GM23338 (cell line): ENCODE results near the gene ITGB7. TPM values are rescaled to one million over a fixed set of nuclear protein-coding genes. Genes with fewer than 3 reads are reported as not detected.

Source experiments
- ATAC-seq: fragments of 200-7000 bp; cut with Tn5 transposase; 3 replicates; pipeline ENCODE4 v1.9.1; 2020
- DNase-seq: peaks from one replicate; pipeline ENCODE4 v3.0.0-alpha.2; 2015; ENCODE audit warnings: low spot score
- H2AFZ ChIP-seq: fragments of 200-600 bp; sonication (generic); 2 replicates; pipeline ENCODE4 v1.8.0; 2016; ENCODE audit warnings: antibody characterized with exemption, mild to moderate bottlenecking, moderate library complexity
- H3F3A ChIP-seq: fragments of 200-600 bp; sonication (generic); replicated peaks from 2 replicates; pipeline ENCODE4 v1.8.0; 2017; ENCODE audit warnings: antibody characterized with exemption, mixed run types, low read depth
- H3K27ac ChIP-seq: fragments of 200-600 bp; sonication (generic); 2 replicates; pipeline ENCODE4 v1.6.1; 2016; ENCODE audit warnings: low read depth
- H3K27me3 ChIP-seq: fragments of 200-600 bp; sonication (generic); 2 replicates; pipeline ENCODE4 v1.8.0; 2016; ENCODE audit warnings: mild to moderate bottlenecking, mixed run types, moderate library complexity; ENCODE audit not compliant: insufficient read depth
- H3K36me3 ChIP-seq: fragments of 200-600 bp; sonication (generic); 2 replicates; pipeline ENCODE4 v1.8.0; 2016; ENCODE audit warnings: mild to moderate bottlenecking; ENCODE audit not compliant: insufficient read depth
- H3K4me1 ChIP-seq: fragments of 200-600 bp; sonication (generic); 2 replicates; pipeline ENCODE4 v1.8.0; 2016; ENCODE audit warnings: mild to moderate bottlenecking, moderate library complexity; ENCODE audit not compliant: insufficient read depth
- H3K4me2 ChIP-seq: fragments of 200-600 bp; sonication (generic); 2 replicates; pipeline ENCODE4 v1.7.1; 2017; ENCODE audit warnings: mixed run types
- H3K4me3 ChIP-seq: fragments of 200-600 bp; sonication (generic); 2 replicates; pipeline ENCODE4 v1.6.1; 2016; ENCODE audit warnings: mixed run types
- H3K79me2 ChIP-seq: fragments of 200-600 bp; sonication (generic); replicated peaks from 2 replicates; pipeline ENCODE4 v1.8.0; 2017; ENCODE audit warnings: mild to moderate bottlenecking; ENCODE audit not compliant: insufficient read depth
- H3K9me2 ChIP-seq: fragments of 200-600 bp; sonication (generic); 2 replicates; pipeline ENCODE4 v1.8.0; 2017; ENCODE audit not compliant: insufficient read depth
- H4K20me1 ChIP-seq: fragments of 200-600 bp; sonication (generic); replicated peaks from 2 replicates; pipeline ENCODE4 v1.8.0; 2017; ENCODE audit warnings: mild to moderate bottlenecking; ENCODE audit not compliant: insufficient read depth
- H3K27ac Mint-ChIP-seq: 2 replicates; pipeline ENCODE4 v1.8.0; 2020; ENCODE audit warnings: inconsistent platforms, mild to moderate bottlenecking, moderate library complexity, mixed read lengths
- H3K27me3 Mint-ChIP-seq: 3 replicates; pipeline ENCODE4 v1.8.0; 2022; ENCODE audit warnings: low read depth, mild to moderate bottlenecking, moderate library complexity, mixed read lengths, inconsistent platforms; ENCODE audit not compliant: insufficient read depth, poor library complexity
- H3K36me3 Mint-ChIP-seq: 3 replicates; pipeline ENCODE4 v1.8.0; 2021; ENCODE audit warnings: low read depth, mild to moderate bottlenecking, inconsistent platforms, moderate library complexity, mixed read lengths
- H3K4me1 Mint-ChIP-seq: 3 replicates; pipeline ENCODE4 v1.8.0; 2020; ENCODE audit warnings: mild to moderate bottlenecking, inconsistent platforms, mixed read lengths
- H3K4me3 Mint-ChIP-seq: 3 replicates; pipeline ENCODE4 v1.8.0; 2021; ENCODE audit warnings: moderate library complexity, mild to moderate bottlenecking, inconsistent platforms, mixed read lengths
- H3K9me3 Mint-ChIP-seq: 3 replicates; pipeline ENCODE4 v1.8.0; 2020; ENCODE audit warnings: moderate library complexity, mild to moderate bottlenecking, inconsistent platforms, mixed read lengths
- EZH2phosphoT487 ChIP-seq: fragments of 200-600 bp; sonication (generic); IDR thresholded peaks from one replicate; pipeline ENCODE4 v1.8.1; 2018; ENCODE audit warnings: antibody characterized with exemption; ENCODE audit not compliant: unreplicated experiment
- JUNB ChIP-seq: IDR thresholded peaks from one replicate; pipeline ENCODE4 v1.6.1; 2016; ENCODE audit warnings: antibody characterized with exemption; ENCODE audit not compliant: unreplicated experiment
- ZNF462 ChIP-seq: fragments of 250-450 bp; sonication (Bioruptor Pico); IDR thresholded peaks from 2 replicates; pipeline ENCODE4 v1.5.0; 2020; ENCODE audit warnings: mild to moderate bottlenecking, moderate library complexity
- polyA plus RNA-seq: library from polyadenylated mRNA; unstranded; fragments of >200 nt; fragmentation: Nextera tagmentation; extraction: Ambion mirVana; gene quantifications from 2 replicates; pipeline ENCODE4 v1.2.1, GENCODE V29; 2016
- total RNA-seq: library from RNA; depleted of rRNA; stranded (reverse); fragments of >200 nt; shearing (Covaris generic); gene quantifications from 2 replicates; pipeline ENCODE4 v1.2.3, GENCODE V29; 2014
- TF ChIP-seq, protein P1 (sequence below): IDR thresholded peaks from one replicate; pipeline ENCODE4 v1.6.1; 2018; ENCODE audit warnings: antibody characterized with exemption; ENCODE audit not compliant: unreplicated experiment

ITGB7 gene
- total and polyA plus RNA-seq, 2 experiments from 2014 or later, result 0.32 TPM; not detected in 1

GRCh38 chr12:53152390-53152789 is 54.7 kb downstream of the ITGB7 start:
- Histone ChIP-seq H4K20me1 (no peaks in the 10 kb centered on the region), H3K79me2 (no peaks in the 10 kb centered on the region), H3K27ac (no peak overlapping the region), H3K4me2 (no peak overlapping the region), H2AFZ (no peak overlapping the region), H3K4me3 (no peak overlapping the region), H3K4me1 (0 out of 2 replicates have a peak, but pooled peaks cover 2% of the 10 kb centered on the region), H3K27me3 (peaks cover 3% of the 10 kb centered on the region; the same call in 1 of the 2 replicates), H3K36me3 (no peaks in the 10 kb centered on the region), H3F3A (peaks cover 6% of the 10 kb centered on the region), H3K9me2 (no peaks in the 10 kb centered on the region)
- Mint-ChIP-seq H3K27me3 (no peaks in the 10 kb centered on the region), H3K36me3 (no peaks in the 10 kb centered on the region), H3K27ac (no peak overlapping the region), H3K4me1 (peaks cover 3% of the 10 kb centered on the region; the same call in 1 of the 3 replicates), H3K4me3 (no peak overlapping the region), H3K9me3 (no peaks in the 10 kb centered on the region)
- no peak for DNase-seq
- ATAC-seq, result no peak
- no peak for TF ChIP-seq ZNF462 (CRISPR knock-in tag)
- TF ChIP-seq, protein P1, sequence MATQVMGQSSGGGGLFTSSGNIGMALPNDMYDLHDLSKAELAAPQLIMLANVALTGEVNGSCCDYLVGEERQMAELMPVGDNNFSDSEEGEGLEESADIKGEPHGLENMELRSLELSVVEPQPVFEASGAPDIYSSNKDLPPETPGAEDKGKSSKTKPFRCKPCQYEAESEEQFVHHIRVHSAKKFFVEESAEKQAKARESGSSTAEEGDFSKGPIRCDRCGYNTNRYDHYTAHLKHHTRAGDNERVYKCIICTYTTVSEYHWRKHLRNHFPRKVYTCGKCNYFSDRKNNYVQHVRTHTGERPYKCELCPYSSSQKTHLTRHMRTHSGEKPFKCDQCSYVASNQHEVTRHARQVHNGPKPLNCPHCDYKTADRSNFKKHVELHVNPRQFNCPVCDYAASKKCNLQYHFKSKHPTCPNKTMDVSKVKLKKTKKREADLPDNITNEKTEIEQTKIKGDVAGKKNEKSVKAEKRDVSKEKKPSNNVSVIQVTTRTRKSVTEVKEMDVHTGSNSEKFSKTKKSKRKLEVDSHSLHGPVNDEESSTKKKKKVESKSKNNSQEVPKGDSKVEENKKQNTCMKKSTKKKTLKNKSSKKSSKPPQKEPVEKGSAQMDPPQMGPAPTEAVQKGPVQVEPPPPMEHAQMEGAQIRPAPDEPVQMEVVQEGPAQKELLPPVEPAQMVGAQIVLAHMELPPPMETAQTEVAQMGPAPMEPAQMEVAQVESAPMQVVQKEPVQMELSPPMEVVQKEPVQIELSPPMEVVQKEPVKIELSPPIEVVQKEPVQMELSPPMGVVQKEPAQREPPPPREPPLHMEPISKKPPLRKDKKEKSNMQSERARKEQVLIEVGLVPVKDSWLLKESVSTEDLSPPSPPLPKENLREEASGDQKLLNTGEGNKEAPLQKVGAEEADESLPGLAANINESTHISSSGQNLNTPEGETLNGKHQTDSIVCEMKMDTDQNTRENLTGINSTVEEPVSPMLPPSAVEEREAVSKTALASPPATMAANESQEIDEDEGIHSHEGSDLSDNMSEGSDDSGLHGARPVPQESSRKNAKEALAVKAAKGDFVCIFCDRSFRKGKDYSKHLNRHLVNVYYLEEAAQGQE, result no peak
- TF ChIP-seq EZH2phosphoT487, result no peak
- no peak for TF ChIP-seq JUNB
